Lower leg skin (tissue), 3 donors: Measurements from ENCODE around the gene SARNP.

Experiments used
- CTCF ChIP-seq, 3 donors: fragments of 450-650 bp; IDR thresholded peaks; one replicate each; pipeline ENCODE4 v1.5.1; 2016; ENCODE audit warnings: antibody characterized with exemption in 3 of 3, mild to moderate bottlenecking in 3 of 3, moderate library complexity in 2 of 3
- POLR2A ChIP-seq, 2 donors: fragments of 450-650 bp; IDR thresholded peaks; one replicate each; pipeline ENCODE4 v1.6.1; 2016 to 2017; ENCODE audit warnings: antibody characterized with exemption in 2 of 2, mild to moderate bottlenecking in 1 of 2, moderate library complexity in 1 of 2

- no peak for TF ChIP-seq CTCF (IDR thresholded peaks at IDR 0.05)
- TF ChIP-seq POLR2A (IDR thresholded peaks at IDR 0.05): no peak
Observed at GRCh38 chr12:55748230-55748993, 69.1 kb downstream of the SARNP start.
